WTC11 (cell line): ENCODE measurements around the gene PTPN1. TPM values are rescaled to one million over a fixed set of nuclear protein-coding genes. Genes with fewer than 3 reads are reported as not detected.
A peak's percentile ranks its signal among the peaks of the same experiment; 100 is the strongest.

Experiments used
- ATAC-seq: fragments of 200-7000 bp; cut with Tn5 transposase; 2 replicates; pipeline ENCODE4 v1.10.0; 2021; ENCODE audit warnings: mild to moderate bottlenecking, moderate library complexity
- CTCF ChIA-PET: fragments of 300-600 bp; sonication (Branson Sonifier 250); formaldehyde crosslinking; loops from one replicate; lab custom pipeline; 2021; ENCODE audit warnings: antibody characterized with exemption; lab: Charles Lee
- POLR2A ChIA-PET: fragments of 350-600 bp; sonication (Branson Sonifier 250); formaldehyde crosslinking; loops from one replicate; lab custom pipeline; 2021; ENCODE audit warnings: antibody characterized with exemption; lab: Charles Lee
- DNase-seq: peaks from one replicate; pipeline ENCODE4 v3.0.0; 2021; ENCODE audit warnings: low spot score
- H3K27ac Mint-ChIP-seq: 2 replicates; pipeline ENCODE4 v1.8.0; 2021; ENCODE audit warnings: mixed read lengths
- H3K27me3 Mint-ChIP-seq: 2 replicates; pipeline ENCODE4 v1.8.0; 2021; ENCODE audit warnings: low read depth, mild to moderate bottlenecking, moderate library complexity, mixed read lengths
- H3K36me3 Mint-ChIP-seq: 2 replicates; pipeline ENCODE4 v1.8.0; 2021; ENCODE audit warnings: mixed read lengths
- H3K4me1 Mint-ChIP-seq: 2 replicates; pipeline ENCODE4 v1.8.0; 2022; ENCODE audit warnings: mixed read lengths
- H3K4me3 Mint-ChIP-seq: 2 replicates; pipeline ENCODE4 v1.8.0; 2021; ENCODE audit warnings: mild to moderate bottlenecking, moderate library complexity, mixed read lengths
- H3K9me3 Mint-ChIP-seq: 2 replicates; pipeline ENCODE4 v1.8.0; 2021; ENCODE audit warnings: mixed read lengths
- ATF1 ChIP-seq: sonication (generic); formaldehyde crosslinking; IDR thresholded peaks from 2 replicates; pipeline ENCODE4 v1.8.1; 2023; ENCODE audit warnings: mild to moderate bottlenecking, moderate library complexity, missing genetic modification reagents
- CREB1 ChIP-seq: sonication (generic); formaldehyde crosslinking; IDR thresholded peaks from 2 replicates; pipeline ENCODE4 v1.8.0; 2023; ENCODE audit warnings: mild to moderate bottlenecking, missing genetic modification reagents
- ELF4 ChIP-seq: sonication (generic); formaldehyde crosslinking; IDR thresholded peaks from 2 replicates; pipeline ENCODE4 v1.8.1; 2022; ENCODE audit warnings: low read depth, mild to moderate bottlenecking, moderate library complexity, missing genetic modification reagents
- ETV6 ChIP-seq: sonication (generic); formaldehyde crosslinking; IDR thresholded peaks from 2 replicates; pipeline ENCODE4 v1.8.1; 2022; ENCODE audit warnings: mild to moderate bottlenecking, missing genetic modification reagents
- FOXJ3 ChIP-seq: sonication (generic); formaldehyde crosslinking; IDR thresholded peaks from 2 replicates; pipeline ENCODE4 v1.9.0; 2021; ENCODE audit warnings: missing genetic modification reagents, mild to moderate bottlenecking, borderline replicate concordance
- GTF2I ChIP-seq: fragments of 250-450 bp; sonication (Bioruptor Pico); conservative IDR thresholded peaks from 2 replicates; pipeline ENCODE4 v1.4.0; 2021; ENCODE audit warnings: mild to moderate bottlenecking
- IRF2 ChIP-seq: sonication (generic); formaldehyde crosslinking; IDR thresholded peaks from 2 replicates; pipeline ENCODE4 v1.8.0; 2022; ENCODE audit warnings: low read depth, missing genetic modification reagents, borderline replicate concordance
- OVOL2 ChIP-seq: fragments of 250-450 bp; sonication (Bioruptor Pico); IDR thresholded peaks from 2 replicates; pipeline ENCODE4 v1.9.0; 2021; ENCODE audit warnings: mild to moderate bottlenecking, borderline replicate concordance
- SMAD3 ChIP-seq: sonication (generic); formaldehyde crosslinking; IDR thresholded peaks from 2 replicates; pipeline ENCODE4 v1.8.0; 2022; ENCODE audit warnings: missing genetic modification reagents, mild to moderate bottlenecking, borderline replicate concordance
- SOX15 ChIP-seq: fragments of 250-450 bp; sonication (Bioruptor Pico); IDR thresholded peaks from 2 replicates; pipeline ENCODE4 v1.9.0; 2021; ENCODE audit warnings: mild to moderate bottlenecking
- SP1 ChIP-seq: sonication (generic); formaldehyde crosslinking; conservative IDR thresholded peaks from 2 replicates; pipeline ENCODE4 v1.8.1; 2022; ENCODE audit warnings: missing genetic modification reagents
- TCF7 ChIP-seq: sonication (generic); formaldehyde crosslinking; IDR thresholded peaks from 2 replicates; pipeline ENCODE4 v1.8.0; 2022; ENCODE audit warnings: mild to moderate bottlenecking, low read depth, missing genetic modification reagents, moderate library complexity
- TP53 ChIP-seq: sonication (generic); formaldehyde crosslinking; IDR thresholded peaks from 2 replicates; pipeline ENCODE4 v1.8.1; 2023; ENCODE audit warnings: mild to moderate bottlenecking, missing genetic modification reagents
- ZNF263 ChIP-seq: sonication (generic); formaldehyde crosslinking; IDR thresholded peaks from 2 replicates; pipeline ENCODE4 v1.8.1; 2022; ENCODE audit warnings: low read depth, mild to moderate bottlenecking, moderate library complexity, missing genetic modification reagents
- ZNF317 ChIP-seq: sonication (generic); formaldehyde crosslinking; IDR thresholded peaks from 2 replicates; pipeline ENCODE4 v1.8.1; 2023; ENCODE audit warnings: low read depth, mild to moderate bottlenecking, moderate library complexity, missing genetic modification reagents, borderline replicate concordance
- total RNA-seq: library from RNA; stranded (reverse); gene quantifications from 3 replicates; pipeline ENCODE4 v1.2.3, GENCODE V29; 2021
- TF ChIP-seq, protein P1 (sequence below): sonication (generic); formaldehyde crosslinking; IDR thresholded peaks from 2 replicates; pipeline ENCODE4 v1.8.0; 2023; ENCODE audit warnings: missing genetic modification reagents
- TF ChIP-seq, protein P2 (sequence below): sonication (generic); formaldehyde crosslinking; IDR thresholded peaks from 2 replicates; pipeline ENCODE4 v1.8.0; 2022; ENCODE audit warnings: mild to moderate bottlenecking, missing genetic modification reagents
- TF ChIP-seq, protein P3 (sequence below): sonication (generic); formaldehyde crosslinking; IDR thresholded peaks from 2 replicates; pipeline ENCODE4 v1.8.1; 2022; ENCODE audit warnings: mild to moderate bottlenecking, moderate library complexity, missing genetic modification reagents
- TF ChIP-seq, protein P4 (sequence below): sonication (generic); formaldehyde crosslinking; conservative IDR thresholded peaks from 2 replicates; pipeline ENCODE4 v1.8.1; 2022; ENCODE audit warnings: mild to moderate bottlenecking, missing genetic modification reagents
- TF ChIP-seq, protein P5 (sequence below): sonication (generic); formaldehyde crosslinking; IDR thresholded peaks from 2 replicates; pipeline ENCODE4 v1.8.0; 2022; ENCODE audit warnings: mild to moderate bottlenecking, missing genetic modification reagents

PTPN1 gene
- total RNA-seq, 1 experiment from 2014 or later, result 29.4 TPM

DNA sequence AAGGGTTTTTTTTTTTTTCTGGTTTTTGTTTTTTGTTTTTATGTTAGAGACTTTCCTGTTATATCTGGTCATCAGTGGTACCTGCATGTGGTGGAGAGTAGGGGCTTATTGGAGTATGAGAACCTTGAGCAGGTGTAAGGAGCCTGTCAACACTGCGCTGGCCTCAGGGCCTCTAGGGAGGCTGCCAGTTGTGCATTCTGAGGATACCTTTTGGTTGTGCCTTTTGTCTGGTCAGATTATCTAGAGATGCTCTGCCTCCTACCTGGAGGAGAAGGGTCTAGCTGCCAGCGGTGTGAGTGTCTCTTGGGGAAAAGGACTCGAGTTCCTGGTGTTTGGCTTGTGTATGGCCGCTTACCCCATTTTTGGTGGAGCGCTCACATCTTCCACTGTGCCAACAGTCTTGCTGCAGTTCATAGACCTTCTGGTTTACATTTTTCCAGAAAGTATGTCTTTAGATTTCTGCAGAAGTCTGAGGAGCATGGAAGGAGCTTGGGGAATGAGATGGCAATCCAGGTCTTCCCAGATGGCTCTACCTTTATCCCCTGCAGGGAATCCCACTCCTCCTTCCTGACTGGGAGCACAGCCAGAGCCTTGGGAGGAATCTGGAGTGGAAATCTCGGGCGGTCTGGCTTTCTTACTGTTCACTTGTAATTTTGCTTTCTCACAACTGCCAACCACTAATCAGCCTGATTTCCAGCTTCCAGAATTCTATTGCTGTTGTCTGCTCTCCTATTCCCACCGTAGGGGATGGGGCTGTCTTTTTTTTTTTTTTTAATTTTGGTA is 49.9 kb downstream of the PTPN1 start:
- ATAC-seq (no peak), DNase-seq (no peak)
- Mint-ChIP-seq H3K9me3 (no peaks in the 10 kb centered on the region), H3K4me3 (no peak overlapping the region), H3K27ac (no peak overlapping the region), H3K36me3 (peaks cover 4% of the 10 kb centered on the region; the same call in 1 of the 2 replicates), H3K4me1 (no peaks in the 10 kb centered on the region), H3K27me3 (no peaks in the 10 kb centered on the region)
- ChIA-PET POLR2A (no interaction called here), CTCF (interaction anchor here (0.8 to 1.2 kb wide), 4 partner anchors 16 to 381 kb away, joined by 3 to 8 read pairs (median 4); no protein-coding TSS in a partner anchor)
- TF ChIP-seq, protein P1, sequence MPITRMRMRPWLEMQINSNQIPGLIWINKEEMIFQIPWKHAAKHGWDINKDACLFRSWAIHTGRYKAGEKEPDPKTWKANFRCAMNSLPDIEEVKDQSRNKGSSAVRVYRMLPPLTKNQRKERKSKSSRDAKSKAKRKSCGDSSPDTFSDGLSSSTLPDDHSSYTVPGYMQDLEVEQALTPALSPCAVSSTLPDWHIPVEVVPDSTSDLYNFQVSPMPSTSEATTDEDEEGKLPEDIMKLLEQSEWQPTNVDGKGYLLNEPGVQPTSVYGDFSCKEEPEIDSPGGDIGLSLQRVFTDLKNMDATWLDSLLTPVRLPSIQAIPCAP (CRISPR knock-in tag), result no peak
- TF ChIP-seq TP53 (CRISPR knock-in tag), result no peak
- TF ChIP-seq OVOL2 (CRISPR knock-in tag), result no peak
- TF ChIP-seq, protein P2, sequence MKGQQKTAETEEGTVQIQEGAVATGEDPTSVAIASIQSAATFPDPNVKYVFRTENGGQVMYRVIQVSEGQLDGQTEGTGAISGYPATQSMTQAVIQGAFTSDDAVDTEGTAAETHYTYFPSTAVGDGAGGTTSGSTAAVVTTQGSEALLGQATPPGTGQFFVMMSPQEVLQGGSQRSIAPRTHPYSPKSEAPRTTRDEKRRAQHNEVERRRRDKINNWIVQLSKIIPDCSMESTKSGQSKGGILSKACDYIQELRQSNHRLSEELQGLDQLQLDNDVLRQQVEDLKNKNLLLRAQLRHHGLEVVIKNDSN, result no peak
- TF ChIP-seq ZNF263 (CRISPR knock-in tag), result peak; percentile 50; the same call in 1 of the 2 replicates
- TF ChIP-seq SOX15 (CRISPR knock-in tag), result no peak
- no peak for TF ChIP-seq GTF2I (CRISPR knock-in tag)

DNA sequence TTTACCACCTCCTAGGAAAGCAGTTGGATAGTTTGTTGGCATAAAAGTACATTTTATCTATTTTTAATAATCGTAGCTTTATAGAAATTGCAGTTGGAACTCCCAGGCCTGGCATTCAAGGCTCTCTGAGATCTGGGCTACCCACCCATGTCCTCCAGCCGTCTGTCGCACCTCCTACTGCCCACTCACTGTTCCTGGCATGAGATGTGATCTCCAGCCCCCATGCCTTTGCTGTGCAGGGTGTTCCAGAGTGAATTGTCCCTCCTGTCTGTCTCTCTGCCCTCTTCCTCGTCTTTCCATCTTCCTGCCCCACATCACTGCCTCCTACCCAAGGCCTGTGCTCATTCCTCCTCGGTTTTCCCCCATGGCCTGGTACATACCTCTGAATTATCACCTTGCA is 50.7 kb downstream of the PTPN1 start:
- Mint-ChIP-seq H3K4me3 (no peak overlapping the region), H3K9me3 (no peaks in the 10 kb centered on the region), H3K36me3 (peaks cover 4% of the 10 kb centered on the region; the same call in 1 of the 2 replicates), H3K27me3 (no peaks in the 10 kb centered on the region), H3K4me1 (no peaks in the 10 kb centered on the region), H3K27ac (no peak overlapping the region)
- ATAC-seq, result no peak
- ChIA-PET CTCF (interaction anchor here (1.2 to 2.5 kb wide), 3 partner anchors 9 to 65 kb away, joined by 4 to 8 read pairs (median 8); no protein-coding TSS in a partner anchor), POLR2A (no interaction called here)
- DNase-seq, result no peak
- TF ChIP-seq, protein P3, sequence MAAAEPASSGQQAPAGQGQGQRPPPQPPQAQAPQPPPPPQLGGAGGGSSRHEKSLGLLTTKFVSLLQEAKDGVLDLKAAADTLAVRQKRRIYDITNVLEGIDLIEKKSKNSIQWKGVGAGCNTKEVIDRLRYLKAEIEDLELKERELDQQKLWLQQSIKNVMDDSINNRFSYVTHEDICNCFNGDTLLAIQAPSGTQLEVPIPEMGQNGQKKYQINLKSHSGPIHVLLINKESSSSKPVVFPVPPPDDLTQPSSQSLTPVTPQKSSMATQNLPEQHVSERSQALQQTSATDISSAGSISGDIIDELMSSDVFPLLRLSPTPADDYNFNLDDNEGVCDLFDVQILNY, result no peak
- TF ChIP-seq, protein P4, sequence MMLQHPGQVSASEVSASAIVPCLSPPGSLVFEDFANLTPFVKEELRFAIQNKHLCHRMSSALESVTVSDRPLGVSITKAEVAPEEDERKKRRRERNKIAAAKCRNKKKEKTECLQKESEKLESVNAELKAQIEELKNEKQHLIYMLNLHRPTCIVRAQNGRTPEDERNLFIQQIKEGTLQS (CRISPR knock-in tag), result no peak
- TF ChIP-seq CREB1 (CRISPR knock-in tag) (no peak), ATF1 (CRISPR knock-in tag) (no peak), TCF7 (CRISPR knock-in tag) (no peak), ELF4 (CRISPR knock-in tag) (no peak), SMAD3 (CRISPR knock-in tag) (no peak), ZNF317 (CRISPR knock-in tag) (no peak), ETV6 (CRISPR knock-in tag) (no peak), IRF2 (no peak), SP1 (CRISPR knock-in tag) (no peak), FOXJ3 (CRISPR knock-in tag) (no peak)
- TF ChIP-seq, protein P5, sequence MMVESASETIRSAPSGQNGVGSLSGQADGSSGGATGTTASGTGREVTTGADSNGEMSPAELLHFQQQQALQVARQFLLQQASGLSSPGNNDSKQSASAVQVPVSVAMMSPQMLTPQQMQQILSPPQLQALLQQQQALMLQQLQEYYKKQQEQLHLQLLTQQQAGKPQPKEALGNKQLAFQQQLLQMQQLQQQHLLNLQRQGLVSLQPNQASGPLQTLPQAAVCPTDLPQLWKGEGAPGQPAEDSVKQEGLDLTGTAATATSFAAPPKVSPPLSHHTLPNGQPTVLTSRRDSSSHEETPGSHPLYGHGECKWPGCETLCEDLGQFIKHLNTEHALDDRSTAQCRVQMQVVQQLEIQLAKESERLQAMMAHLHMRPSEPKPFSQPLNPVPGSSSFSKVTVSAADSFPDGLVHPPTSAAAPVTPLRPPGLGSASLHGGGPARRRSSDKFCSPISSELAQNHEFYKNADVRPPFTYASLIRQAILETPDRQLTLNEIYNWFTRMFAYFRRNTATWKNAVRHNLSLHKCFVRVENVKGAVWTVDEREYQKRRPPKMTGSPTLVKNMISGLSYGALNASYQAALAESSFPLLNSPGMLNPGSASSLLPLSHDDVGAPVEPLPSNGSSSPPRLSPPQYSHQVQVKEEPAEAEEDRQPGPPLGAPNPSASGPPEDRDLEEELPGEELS (CRISPR knock-in tag), result no peak
- TF ChIP-seq, protein P2, result no peak
